Cortex of kidney (tissue), 1 donor: Measurements from ENCODE around the gene CCT2.
"Not testable (repeated sequence)": the region's sequence is repeated elsewhere in the genome, so short reads cannot be mapped to it uniquely, and the experiment has no call there.

ENCODE experiments used
- DNase-seq: peaks from one replicate; lab custom pipeline; 2025; lab: John Stamatoyannopoulos, UW

CCT2 gene

DNA sequence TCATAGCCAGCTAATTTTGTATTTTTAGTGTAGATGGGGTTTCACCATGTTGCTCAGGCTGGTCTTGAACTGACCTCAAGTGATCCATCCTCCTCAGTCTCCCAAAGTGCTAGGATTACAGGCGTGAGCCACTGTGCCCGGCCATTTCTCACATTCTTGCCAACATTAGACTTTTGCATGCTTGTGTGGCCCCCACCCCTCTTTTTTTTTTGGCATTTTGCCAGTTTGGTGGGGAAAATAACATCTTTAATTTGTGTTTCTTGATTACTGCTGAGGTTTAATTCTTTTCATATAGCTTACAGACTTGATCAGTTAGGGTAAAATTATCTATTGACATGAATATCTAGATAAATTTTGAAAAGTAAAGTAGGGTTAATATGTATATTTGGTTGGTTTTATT is 3.8 kb downstream of the CCT2 start:
- DNase-seq: no peak

DNA sequence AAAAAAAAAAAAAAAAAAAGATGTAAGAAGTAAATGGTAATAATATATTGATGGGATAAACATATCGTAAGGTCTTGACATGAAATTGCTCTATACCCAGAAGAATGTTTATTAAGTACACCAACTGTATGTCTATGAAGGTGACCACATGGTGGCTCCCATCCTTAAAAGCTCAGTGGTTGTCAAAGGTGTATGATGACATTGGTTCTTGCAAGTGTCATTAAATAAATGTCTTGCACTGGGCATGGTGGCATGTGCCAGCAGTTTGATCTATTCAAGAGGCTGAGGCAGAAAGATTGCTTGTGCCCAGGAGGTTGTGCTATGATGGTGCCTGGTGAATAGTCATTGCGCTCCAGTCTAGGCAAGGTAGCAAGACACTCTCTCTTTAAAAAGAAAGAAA is 10.4 kb downstream of the CCT2 start:
- DNase-seq: no peak

DNA sequence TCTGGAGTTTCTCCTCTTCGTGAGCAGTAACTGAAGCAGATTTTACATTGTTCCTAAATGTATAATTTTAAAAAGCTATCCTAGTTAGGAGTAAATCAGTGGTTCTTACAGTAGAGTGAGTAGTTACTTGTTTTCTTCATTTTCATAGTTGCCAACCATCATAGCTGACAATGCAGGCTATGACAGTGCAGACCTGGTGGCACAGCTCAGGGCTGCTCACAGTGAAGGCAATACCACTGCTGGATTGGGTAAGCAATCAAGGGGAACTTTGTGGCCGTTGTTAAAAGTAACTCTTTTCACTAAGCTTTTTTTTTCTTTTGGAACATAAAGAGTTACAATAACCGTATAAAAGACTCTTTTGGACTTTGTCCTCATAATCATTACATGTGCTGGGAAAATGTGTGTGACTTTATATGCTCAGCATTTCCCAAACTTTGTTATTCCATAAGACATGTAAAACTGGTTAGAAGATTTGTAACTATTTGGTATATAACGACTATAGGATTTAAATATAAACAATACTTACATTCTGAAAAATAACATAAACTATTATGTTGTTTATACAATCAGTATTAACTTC is 13.0 kb downstream of the CCT2 start:
- no peak for DNase-seq

DNA sequence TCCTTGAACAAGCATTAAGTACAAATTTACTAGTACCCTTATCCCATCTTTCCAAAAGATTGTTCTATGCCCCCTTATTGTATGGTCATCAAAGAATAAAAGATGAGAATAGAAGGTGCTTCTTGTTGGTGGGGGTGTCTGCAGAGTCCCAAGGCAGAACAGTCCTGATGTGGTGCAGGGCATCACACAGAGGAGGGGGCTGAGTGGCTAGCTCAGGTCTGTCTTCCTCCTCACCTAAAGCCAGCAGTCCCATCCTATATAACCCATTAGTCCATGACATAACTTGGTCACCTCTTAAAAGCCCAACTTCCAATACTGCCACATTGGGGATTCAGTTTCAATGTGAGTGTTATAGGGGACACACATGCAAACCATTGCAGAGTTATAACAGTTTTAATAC is 15.5 kb downstream of the CCT2 start:
- DNase-seq: no peak

DNA sequence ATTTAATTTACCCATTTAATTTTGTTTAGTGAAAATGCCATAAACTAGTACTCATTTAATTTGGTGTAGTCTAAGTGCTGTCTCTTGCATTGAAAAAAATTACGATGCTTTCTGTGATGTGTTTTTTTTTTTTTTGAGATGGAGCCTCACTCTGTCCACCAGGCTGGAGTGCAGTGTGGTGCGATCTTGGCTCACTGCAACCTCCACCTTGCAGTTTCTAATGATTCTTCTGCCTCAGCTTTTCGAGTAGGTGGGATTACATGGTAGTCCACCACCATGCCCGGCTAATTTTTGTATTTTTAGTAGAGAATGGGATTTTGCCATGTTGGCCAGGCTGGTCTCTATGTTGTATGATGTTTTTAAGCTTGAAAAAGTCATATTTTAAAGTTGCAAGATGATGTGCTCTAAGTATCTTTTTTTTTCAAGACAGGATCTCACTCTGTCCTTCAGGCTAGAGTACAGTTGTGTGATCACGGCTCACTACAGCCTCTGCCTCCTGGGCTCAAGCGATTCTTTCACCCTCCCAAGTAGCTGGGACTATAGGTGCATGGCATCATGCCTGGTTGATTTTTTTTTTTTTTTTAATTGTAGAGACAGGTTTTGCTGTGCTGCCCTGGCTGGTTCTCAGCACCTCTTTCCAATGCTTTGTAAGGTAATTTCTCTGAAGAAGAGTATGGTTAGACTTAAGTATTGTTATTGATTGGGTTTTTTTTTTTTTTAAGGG is 16.9 kb downstream of the CCT2 start:
- no peak for DNase-seq

DNA sequence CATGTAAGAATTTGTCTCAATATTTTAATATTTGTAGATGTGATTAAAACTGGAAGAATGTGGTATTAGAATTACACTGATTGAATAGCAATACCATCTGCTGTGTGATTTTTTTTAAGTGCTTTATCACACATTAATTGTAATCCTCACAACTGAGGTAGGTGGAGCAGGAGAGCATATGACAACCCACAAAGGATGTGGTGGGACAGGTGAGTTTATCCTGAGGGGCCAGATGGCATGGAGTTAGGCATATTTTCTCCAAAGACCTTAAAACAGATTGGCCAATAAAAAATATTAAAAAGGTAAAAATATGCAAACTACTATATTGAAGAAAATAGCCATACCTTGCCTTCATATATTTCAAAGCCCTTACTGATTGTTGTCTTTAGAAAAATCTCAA is 17.7 kb downstream of the CCT2 start:
- DNase-seq: no peak

DNA sequence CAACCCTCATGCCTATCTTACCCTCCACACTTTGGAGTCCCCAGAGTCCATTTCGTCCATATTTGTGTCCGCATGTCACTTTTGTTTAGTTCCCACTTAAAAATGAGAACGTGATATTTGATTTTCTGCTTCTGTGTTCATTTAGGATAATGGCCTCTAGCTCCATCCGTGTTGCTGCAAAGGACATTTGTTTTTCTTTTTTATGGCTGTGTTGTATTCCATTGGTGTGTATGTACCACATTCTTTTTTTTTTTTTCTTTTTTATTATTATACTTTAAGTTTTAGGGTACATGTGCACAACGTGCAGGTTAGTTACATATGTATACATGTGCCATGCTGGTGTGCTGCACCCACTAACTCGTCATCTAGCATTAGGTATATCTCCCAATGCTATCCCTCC is 18.3 kb downstream of the CCT2 start:
- DNase-seq: not testable (repeated sequence)

DNA sequence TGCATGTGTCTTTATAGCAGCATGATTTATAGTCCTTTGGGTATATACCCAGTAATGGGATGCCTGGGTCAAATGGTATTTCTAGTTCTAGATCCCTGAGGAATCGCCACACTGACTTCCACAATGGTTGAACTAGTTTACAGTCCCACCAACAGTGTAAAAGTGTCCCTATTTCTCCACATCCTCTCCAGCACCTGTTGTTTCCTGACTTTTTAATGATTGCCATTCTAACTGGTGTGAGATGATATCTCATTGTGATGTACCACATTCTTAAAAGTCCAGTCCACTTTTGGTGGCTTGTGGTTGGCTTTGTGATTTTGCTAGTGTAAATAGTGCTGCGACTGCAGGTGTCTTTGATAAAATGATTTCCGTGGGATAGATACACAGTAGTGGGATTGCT is 19.0 kb downstream of the CCT2 start:
- DNase-seq: not testable (repeated sequence)

DNA sequence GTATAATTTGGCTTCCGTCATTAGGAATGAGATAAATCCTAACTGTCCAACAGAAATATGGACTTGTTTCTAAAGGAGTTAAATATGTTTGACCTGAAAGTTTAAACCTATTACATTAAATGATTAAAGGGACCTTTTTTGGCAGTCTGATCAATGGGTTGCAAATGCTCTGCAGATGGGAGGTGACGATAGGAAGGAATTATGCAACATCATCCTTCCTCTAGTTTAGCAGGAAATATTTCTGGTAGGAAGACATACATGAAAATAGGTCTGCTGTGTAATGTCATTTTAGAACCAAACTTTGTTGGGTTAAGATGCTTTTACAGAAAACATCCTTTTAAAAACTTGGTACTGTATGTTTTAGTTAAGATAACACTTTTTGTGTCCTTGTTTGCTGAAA is 22.9 kb downstream of the CCT2 start:
- no peak for DNase-seq

DNA sequence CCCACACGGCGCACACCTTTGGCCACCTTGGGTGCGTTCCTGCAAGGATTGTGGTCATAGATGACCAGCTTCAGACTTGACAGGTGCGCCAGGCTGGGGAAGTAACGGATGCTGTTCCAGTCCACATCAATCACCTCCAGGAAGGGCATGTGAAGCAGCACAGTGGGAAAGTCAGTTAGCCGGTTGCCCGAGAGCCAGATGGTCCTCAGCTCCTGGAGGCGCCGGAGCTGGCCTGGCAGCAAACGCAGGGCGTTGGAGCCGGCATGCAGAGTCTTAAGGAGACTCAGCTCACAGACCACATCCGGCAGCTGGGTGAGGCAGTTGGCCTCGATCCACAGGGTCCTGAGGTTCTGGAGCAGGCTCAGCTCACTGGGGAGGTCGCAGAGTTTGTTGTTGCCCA is 24.9 kb downstream of the CCT2 start:
- no peak for DNase-seq

DNA sequence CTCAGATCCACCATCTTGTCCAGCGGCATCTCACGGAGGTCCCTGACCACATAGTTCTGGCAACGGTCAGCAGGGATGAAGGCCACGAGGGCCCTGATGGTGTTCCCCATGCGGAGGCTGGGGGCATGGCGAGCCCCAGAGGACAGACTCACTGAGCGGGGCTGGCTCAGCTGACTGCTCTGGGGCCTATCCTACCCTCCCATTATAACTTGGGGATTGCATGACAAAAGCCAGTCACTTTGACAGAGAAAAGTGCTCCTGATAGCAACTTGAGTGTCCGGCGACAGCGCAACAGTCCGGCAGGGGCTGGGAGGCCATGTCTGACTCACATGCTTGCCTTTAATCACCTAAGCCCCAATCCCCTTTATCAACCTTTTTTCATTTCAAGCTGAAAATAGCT is 25.5 kb downstream of the CCT2 start, which contains the start of gene LRRC10:
Gene LRRC10 (minus strand): TSS at position 179 of the 400 bp plus-strand sequence. CDS start 69 bp downstream, at position 110.
- no peak for DNase-seq

DNA sequence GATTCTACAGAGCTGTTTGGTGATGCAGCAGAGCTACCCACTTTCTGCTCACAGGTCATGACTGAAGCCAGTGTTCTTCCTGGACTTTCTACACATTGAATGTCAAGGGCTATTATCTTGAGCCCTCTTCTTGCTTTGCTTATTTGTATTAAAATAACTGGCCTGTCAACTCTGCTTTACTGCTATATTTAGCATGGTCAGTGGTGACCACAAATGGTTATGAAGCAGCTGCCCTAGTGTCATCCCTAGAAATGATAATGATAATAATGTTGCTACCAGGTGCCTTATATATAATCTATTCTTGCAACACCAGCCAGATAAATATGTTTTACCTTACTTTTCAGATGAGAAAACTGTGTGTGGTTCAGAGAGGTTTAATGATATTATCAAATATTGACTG is 28.1 kb downstream of the CCT2 start:
- no peak for DNase-seq

DNA sequence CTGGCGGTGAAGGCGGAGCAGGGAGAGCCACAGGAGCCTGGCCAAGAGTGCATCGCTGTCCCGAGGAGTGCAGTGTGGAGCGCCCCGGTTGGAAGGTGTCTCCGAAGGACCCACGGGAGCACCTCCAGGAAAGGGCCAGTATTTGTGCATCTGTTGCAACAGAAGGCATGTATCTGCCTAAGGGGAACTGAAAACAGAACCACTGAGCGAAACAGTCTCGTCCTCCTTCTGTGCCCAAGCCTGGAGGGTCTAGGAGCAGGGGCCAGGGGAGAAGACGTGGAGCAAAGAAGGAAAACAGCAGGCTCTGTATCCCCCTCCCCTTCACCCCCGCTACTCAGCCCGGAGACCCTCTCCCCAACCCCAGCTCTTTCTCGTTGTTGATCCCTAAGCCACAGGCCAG is 30.8 kb downstream of the CCT2 start:
- no peak for DNase-seq

DNA sequence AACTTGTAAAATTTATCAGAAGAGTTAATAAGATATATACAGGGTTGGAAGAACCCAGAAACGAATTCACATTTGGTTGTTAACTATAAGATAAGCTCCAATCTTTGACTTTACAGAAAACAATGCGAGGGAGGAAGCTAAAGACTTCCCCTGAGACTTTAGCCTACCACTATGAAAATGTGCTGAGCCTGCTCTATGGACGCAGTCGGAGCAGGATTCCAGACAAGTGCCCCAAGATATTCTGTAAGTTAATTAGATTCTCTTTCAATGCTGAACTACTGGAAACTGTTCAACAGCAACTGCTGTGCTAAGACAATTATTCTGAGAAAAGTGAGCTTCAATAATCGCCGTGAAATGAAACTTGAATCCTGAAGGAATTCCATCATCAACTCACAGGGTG is 33.8 kb downstream of the CCT2 start:
- no peak for DNase-seq

DNA sequence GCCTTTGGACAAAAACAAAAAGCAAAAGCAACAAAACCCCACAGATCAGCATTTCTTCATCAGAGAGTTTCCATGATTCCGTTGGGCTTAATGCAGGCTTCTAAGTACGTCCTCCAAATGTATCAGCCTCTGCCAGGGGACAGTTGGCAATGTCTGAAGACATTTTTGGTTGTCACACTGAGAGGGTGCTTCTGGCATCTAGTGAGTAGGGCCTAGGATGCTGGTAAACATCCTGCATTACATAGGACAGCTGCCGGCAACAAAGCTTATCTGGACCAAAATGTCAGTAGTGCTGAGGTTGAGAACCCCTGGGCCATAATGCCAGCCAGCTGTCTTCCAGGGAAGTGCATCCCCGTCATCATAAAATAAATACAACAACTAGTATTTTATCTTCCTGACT is 34.8 kb downstream of the CCT2 start:
- no peak for DNase-seq

DNA sequence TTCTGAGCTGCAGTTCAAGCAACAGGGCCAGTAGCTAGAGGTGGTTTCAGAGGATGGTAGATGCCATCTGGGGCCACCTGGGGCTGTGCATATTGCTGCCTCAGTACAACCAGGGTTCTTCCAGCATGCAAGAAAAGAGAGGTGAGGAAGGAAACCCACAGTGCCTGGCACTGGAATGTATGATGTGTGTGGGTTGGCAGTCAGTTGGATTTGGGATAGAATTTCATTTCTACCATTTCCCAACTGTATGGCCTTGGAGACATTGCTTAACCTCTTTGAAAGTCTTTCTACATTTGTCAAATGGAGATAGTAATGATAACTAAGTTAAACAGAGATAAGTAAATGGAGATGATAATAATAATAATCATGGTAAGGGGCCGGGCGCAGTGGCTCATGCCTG is 35.7 kb downstream of the CCT2 start:
- no peak for DNase-seq

DNA sequence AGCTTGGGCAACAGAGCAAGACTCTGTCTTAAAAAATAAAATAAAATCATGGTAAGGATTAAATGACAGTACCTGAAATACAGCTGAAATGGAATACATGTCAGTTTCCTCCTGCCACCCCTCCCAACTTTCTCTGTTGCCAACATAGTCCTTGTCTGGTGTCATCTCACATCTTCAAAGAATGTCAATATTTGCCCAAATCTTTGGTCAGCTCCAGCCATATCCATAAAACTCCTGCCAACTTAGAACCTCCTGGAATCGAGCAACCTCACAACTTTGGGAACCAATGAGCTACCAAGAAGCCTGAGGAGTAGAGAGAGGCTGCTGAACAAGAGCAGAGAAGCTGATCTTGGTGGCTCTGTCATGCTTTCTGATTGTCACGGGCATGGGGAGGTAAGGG is 36.3 kb downstream of the CCT2 start:
- no peak for DNase-seq

DNA sequence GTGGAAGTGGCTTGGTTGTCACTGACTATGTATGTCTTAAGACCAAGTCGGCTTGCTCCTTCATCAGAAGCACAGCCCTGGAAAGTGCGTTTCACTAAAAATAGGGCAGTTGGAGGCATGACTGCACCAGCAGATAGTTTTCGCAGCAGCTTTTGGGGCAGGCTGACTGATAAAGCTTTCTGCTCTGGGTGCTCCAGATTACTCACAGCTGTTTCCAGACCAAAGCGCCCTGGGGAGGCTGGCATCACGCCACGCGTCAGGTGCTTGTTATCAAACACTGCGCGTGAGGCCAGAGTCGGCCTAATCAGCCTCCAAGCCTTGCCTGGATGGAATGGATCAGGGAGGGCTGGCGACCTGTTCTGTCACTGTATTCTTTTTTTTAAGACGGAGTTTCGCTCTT is 38.7 kb downstream of the CCT2 start:
- DNase-seq: no peak

DNA sequence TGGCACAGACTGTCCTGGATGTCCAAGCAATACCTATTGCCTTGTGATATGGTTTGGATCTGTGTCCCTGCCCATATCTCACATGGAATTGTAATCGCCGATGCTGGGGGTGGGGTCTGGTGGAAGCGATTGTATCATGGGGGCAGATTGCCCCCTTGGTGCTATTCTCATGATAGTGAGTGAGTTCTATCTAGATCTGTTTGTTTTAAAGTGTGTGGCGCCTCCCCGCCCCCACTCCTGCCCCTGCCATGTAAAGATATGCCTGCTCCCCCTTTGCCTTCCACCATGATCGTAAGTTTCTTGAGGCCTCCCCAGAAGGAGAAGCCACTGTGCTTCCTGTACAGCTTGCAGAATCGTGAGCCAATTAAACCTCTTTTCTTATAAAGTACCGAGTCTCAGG is 42.2 kb downstream of the CCT2 start:
- DNase-seq: no peak

DNA sequence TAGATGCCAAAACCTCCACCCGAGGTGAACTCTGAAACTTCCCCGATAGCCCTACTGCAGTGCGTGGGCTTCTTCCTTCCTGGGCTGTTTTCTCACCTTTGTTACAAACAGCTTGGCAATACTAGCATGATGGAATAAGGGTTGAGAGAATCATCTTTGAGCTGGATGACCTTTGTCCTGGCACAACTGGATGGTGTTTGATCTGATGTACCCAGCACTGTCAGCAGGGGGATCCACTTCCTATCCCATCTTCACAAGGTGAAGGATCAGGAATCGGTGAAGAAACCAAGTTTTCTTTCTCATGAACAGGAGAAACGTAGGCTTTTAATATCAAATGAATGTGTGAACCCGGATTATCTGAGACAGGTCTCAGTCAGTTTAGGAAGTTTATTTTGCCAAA is 44.9 kb downstream of the CCT2 start:
- no peak for DNase-seq

DNA sequence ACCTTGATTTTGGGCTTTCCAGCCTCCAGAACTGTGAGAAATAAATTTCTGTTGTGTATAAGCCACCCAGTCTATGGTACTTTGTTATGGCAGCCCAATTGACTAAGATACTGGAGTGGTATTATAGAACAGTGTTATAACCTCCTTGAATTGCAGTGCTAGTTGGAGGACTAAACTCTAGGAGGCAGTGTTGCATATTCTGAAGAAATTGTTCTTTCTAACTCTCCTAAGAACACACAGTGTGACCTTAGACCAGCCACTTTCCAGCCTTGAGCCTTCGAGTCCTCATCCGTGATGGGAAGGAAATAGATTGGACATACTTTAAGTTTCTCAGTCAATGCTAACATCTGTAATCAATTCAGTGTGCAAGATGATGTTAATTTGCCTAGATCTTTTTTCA is 47.8 kb downstream of the CCT2 start:
- no peak for DNase-seq

DNA sequence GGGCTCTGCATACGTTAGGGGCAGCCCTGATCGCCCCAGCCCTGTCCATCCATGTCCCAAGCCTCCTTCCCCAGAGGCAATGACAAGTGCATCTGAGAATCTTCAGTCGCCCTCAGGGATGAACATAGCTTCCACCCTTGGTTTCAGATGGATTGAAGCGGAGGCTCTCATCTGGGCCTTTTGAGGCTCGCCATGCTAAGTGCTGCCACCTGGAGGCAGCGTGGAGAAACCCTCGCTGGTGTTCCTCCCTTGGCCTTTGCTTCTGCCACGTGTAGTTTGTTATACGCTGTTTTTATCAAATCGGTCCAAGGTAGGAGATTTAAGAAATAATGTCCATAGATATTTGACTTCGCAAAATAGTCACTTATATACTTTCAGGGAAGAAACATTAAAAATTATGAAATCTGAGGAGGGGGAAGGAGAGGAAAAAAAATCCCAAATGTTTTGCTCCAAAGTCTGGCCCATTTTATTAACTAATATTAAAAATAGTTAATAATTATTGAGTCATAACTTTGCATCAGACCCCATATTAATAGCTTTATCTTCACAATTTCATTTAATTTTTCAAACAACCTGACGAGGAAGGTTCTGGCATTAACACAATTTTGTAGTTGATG is 54.2 kb downstream of the CCT2 start:
- DNase-seq: no peak

DNA sequence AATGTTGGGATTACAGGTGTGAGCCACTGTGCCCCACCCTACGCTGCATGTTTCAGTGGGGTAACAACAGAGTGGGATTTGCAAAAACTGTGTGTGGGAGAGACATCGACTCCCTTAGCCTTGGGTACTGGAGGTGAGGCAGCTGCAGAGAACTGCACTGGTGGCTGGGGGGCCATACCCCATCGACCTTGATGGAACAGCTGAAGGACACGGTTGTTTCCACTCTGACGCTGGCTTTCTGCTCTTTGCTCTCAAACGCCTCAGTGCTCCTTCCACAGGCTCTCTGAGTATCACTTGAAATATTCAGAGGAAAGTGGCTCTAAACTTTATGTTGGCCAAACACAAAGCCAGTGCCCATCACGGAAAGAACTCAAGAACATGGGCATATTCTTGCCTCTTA is 56.3 kb downstream of the CCT2 start:
- DNase-seq: no peak

DNA sequence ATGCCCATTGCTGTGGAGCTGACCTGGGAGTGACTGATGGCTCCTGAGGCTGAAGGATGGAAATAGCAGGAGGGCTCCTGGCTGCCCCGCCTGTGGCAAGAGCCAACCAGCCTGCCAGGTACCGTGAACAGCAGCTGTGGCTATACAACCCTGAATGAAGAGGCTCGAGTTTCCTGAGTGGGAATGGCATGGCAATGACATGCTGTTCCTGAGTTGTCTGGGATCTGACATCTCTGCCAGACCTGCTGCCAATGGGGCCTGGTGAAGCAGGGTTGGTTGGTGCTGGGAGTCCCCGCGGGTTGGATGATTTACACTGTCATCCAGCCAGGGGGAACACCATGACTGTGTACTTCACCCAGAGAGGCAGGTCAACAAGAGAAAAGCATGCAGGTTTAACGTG is 57.3 kb downstream of the CCT2 start:
- no peak for DNase-seq
